SK-N-SH (cell line): ENCODE measurements around the gene JADE3.
A peak's percentile ranks its signal among the peaks of the same experiment; 100 is the strongest.

ENCODE experiments used
- CTCF ChIP-seq: fragments of 200-600 bp; sonication (generic); IDR thresholded peaks from 2 replicates; pipeline ENCODE4 v1.6.1; 2017; ENCODE audit warnings: antibody characterized with exemption, mild to moderate bottlenecking, moderate library complexity
- EP300 ChIP-seq, 2 experiments: IDR thresholded peaks; 2 replicates each; pipeline versions ENCODE4 v1.4.0 to v1.6.1; 2012; ENCODE audit warnings: borderline replicate concordance in 1 of 2, low read depth in 1 of 2, low read length in 1 of 2
- GABPA ChIP-seq: IDR thresholded peaks from 2 replicates; pipeline ENCODE4 v1.4.0; 2012; ENCODE audit warnings: low read depth, mild to moderate bottlenecking
- MAX ChIP-seq: IDR thresholded peaks from 2 replicates; pipeline ENCODE4 v1.4.0; 2012; ENCODE audit warnings: low read depth
- MXI1 ChIP-seq: IDR thresholded peaks from 2 replicates; pipeline ENCODE4 v1.6.1; 2012; ENCODE audit warnings: mild to moderate bottlenecking, low read depth, low read length, improper control_type of control experiment
- NFIC ChIP-seq: IDR thresholded peaks from 2 replicates; pipeline ENCODE4 v1.4.0; 2012; ENCODE audit warnings: borderline replicate concordance
- POLR2AphosphoS5 ChIP-seq: IDR thresholded peaks from 2 replicates; pipeline ENCODE4 v1.6.1; 2012; ENCODE audit warnings: low read depth, low read length
- ZBTB33 ChIP-seq: IDR thresholded peaks from 2 replicates; pipeline ENCODE4 v1.4.0; 2012; ENCODE audit warnings: low read depth, borderline replicate concordance

DNA sequence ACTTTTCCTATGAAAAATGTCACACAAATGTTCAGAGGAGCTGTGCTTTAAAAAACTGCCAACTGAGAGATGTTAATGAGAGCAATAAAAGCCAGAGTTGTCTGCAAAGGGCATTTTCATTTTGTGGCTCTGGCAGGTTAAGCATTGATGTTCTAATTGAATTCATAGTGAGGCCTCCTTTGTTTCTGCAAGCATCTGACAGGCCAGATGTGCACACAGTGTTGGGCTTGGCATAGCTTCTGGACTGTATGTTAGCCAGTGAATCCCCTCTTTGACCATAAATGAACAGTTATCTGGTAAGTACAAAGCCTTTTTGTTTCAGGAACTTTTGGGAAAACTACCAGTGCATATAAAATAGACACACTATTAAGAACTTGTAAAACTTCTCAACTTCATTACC lies 81.9 kb downstream of the JADE3 start:
- no peak for TF ChIP-seq NFIC
- TF ChIP-seq EP300 (IDR thresholded peaks at IDR 0.05; ENCODE audit: borderline replicate concordance in 1 of 2, low read depth in 1 of 2, low read length in 1 of 2): peak in 1 of 2 experiments; percentile 35; a peak in 1 of 4 replicates
- no peak for TF ChIP-seq POLR2AphosphoS5
- no peak for TF ChIP-seq CTCF
- no peak for TF ChIP-seq GABPA
- TF ChIP-seq ZBTB33: no peak
- TF ChIP-seq MAX: no peak
- TF ChIP-seq MXI1: 0 out of 2 replicates have a peak, but pooled peaks have one; percentile 29
